Stimulated activated CD4-positive, alpha-beta T cell treated with anti-CD3 and anti-CD28 coated beads, Interleukin-4, amount 100 ng/mL, for 48 hours (primary cell): ENCODE measurements around the gene CYP24A1.
"Not testable (repeated sequence)": the region's sequence is repeated elsewhere in the genome, so short reads cannot be mapped to it uniquely, and the experiment has no call there.

Experiments
- DNase-seq, 2 donors: peaks; one replicate each; pipeline ENCODE4 v3.0.0-alpha.2; 2020; ENCODE audit warnings: low read depth in 2 of 2

Gene CYP24A1

GRCh38 chr20:54133434-54134427 is 40.1 kb downstream of the CYP24A1 start:
- DNase-seq = no peak

DNA sequence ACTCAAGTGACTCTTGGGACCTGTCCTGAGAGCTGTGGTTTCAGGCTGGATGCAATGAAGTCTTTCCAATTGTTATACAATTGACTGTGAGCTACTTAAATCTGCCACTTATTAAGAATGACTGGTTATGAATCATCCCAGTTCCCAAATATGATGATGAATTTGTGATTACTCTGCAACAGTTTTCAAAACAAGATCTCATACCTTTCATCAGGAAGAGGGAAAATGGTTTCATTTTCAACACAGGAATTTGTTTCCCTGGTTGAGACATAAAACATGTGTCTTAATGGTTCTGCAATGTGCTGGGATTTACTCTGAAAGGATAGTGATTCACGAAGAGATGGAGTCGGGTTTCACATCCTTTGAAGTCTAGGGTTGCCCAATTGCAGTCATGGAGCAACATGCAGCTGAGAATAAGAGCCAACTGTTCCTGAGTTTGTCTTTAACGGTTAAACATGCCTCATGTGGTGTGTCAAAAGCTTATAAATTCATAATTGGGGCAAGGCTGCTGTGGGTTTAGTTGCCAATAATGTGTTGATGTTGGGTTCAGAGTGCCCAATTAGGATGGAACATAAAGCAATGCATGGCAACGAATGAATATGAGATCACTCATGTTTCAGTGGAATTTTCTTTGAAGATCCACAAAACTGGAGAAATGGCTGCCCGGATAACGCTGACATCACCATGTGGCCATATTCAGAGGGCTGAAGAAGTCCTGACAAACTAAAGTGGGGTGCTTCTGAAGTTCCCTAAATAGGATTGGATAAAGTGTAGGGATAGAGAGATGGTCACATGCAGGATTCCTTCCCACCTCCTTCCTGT is 41.0 kb downstream of the CYP24A1 start:
- no peak for DNase-seq

- DNase-seq = no peak
Measured at GRCh38 chr20:54131675-54132611, 41.8 kb downstream of the CYP24A1 start.

DNA sequence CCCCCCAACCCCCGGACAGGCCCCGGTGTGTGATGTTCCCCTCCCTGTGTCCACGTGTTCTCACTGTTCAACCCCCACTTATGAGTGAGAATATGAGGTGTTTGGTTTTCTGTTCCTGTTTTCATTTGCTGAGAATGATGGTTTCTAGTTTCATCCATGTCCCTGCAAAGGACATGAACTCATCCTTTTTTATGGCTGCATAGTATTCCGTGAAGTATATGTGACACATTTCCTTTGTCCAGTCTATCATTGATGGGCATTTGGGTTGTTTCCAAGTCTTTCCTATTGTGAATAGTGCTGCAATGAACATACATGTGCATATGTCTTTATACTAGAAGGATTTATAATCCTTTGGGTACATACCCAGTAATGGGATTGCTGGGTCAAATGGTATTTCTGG is 42.7 kb downstream of the CYP24A1 start:
- DNase-seq = not testable (repeated sequence)

GRCh38 chr20:54129350-54129749 is 44.4 kb downstream of the CYP24A1 start:
- no peak for DNase-seq

- DNase-seq = no peak
Measured at GRCh38 chr20:54127855-54128574, 45.8 kb downstream of the CYP24A1 start.

DNA sequence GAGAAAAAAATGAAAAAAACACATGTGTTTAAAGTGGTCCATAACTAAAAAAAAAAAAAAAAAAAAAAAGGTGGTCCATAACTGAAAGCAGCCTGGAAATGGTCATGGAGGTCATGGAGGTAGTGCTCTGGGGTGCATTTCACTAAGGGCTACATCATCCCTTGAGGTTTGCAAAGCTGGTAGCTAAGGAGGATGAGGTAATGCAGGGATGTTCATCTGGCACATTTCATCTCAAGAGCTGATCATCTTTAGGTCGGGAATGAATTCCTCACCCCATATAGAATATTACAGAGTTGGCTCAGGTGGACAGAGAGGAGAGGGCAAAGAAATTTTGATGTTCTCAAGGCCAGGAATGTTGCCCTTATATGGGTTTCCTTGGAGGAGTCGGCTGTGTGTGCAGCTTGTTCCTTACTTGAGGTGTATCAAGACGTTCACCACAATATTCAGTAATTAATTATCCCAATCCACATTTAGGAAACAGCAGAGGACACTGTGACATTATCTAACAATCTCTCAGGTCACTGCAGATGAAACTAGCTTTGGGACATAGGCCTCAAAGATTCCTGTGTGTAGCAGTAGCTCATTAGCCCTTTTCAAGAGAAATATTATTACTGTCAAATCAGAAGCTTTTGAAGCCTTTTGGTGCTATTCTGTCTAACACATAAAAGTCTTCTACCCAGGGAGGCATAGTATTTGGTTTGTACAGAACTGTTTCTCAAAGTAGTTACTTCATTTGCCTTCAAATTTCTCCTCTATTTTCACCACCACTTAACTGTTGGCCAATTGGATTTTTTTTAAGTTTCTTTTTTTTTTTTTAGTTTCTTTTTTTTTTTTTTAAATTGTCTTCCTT is 46.8 kb downstream of the CYP24A1 start:
- no peak for DNase-seq

DNA sequence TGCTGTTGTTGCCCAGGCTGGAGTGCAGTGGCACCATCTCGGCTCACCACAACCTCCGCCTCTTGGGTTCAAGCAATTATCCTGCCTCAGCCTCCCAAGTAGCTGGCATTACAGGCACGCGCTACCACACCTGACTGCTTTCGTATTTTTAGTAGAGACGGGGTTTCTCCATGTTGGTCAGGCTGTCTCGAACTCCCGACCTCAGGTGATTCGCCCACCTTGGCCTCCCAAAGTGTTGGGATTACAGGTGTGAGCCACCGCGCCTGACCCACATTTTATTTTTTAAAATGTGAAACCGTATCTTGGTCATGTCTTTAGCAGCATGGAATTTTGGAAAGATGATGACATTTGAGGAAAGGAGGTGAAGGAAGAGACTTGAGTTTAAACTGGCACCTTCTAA is 47.5 kb downstream of the CYP24A1 start:
- DNase-seq = not testable (repeated sequence)

DNA sequence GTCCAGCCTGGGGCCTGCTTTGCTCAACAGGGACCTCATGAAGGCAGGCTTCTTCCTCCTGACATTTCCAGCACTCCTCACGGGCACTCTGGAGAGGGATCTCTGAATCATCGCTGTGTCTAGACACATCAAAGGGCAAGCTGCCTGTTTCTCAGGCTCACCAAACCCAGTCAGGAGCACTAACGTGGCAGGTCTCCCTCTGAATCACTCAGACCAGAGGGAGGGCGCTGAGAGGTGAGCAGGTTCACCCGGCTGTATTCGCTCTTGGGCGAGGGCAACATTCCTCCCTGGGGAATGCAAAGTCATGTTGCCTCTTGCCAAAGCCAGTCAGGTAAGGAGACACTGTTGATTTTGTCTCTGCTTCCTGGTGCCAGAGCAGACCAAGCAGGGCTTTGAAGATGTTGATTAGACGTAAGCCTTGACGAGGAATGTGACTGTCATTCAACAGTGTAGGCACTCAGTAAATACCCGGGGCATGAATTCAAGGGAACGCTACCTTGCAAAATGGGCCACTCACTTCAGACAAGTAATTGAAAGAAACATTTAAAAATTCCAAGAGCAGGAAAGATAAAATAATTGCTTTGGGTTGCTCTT is 50.1 kb downstream of the CYP24A1 start:
- no peak for DNase-seq

DNA sequence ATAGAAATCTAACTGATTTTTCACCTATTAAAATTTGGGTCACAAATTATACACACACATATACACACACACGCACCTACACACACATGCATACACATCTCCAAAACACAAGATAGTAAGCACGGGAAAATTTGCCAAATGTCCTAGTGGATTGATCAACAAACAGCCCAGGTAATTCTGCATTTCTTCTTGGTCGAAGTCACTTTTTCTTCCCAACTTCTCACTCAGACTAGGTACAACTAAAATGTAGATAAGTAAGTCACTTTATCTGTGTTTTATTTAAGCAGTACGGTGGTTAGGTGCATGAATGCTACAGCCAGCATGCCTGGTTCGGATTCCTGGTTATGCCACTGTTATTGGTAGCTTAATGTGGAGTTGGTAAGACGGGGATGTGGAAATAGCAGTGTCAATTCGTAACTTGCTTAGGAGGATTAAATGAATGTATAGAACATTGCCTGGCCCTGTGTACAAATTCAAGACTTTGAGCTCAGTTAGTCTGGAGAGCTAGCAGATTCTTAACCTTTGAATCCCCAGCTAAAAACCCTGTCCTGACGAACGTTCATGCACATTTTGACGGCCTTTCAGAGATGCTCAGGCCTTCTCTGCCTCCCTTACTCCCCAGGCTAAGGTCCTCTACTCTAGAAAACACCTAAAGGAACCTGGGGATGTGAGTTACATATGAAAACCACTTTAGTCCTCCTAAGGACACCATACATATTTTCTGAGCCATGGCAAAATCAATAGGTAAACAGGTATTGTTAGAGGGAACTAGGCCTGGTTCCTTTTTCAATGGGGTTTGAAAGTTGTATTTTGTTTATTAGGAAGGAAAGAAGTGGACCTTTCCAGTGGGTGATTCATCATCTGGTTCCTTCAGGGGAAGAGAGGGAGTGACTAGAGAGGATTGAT is 50.9 kb downstream of the CYP24A1 start:
- DNase-seq = no peak

DNA sequence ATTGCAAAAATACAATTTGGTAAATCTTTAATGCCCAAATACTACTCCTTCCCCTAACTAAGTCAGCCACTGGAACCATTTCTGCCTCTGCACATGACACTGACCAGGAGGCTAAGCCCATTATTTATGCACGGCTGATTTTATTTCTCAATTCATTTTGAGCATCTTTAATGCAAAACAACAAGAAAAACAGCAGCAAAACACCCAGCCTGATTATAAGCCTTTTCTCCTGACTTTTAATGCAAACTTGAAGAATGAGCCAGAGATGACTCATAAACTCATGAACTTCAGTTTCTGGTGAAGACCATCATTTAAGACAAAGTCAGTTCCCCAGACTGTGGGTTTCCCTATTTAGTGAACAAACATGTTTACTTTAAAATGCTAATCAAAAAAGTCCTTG is 51.6 kb downstream of the CYP24A1 start:
- no peak for DNase-seq

GRCh38 chr20:54119744-54120143 is 54.0 kb downstream of the CYP24A1 start:
- DNase-seq = no peak

- no peak for DNase-seq
Measured at GRCh38 chr20:54118220-54119001, 55.4 kb downstream of the CYP24A1 start.

DNA sequence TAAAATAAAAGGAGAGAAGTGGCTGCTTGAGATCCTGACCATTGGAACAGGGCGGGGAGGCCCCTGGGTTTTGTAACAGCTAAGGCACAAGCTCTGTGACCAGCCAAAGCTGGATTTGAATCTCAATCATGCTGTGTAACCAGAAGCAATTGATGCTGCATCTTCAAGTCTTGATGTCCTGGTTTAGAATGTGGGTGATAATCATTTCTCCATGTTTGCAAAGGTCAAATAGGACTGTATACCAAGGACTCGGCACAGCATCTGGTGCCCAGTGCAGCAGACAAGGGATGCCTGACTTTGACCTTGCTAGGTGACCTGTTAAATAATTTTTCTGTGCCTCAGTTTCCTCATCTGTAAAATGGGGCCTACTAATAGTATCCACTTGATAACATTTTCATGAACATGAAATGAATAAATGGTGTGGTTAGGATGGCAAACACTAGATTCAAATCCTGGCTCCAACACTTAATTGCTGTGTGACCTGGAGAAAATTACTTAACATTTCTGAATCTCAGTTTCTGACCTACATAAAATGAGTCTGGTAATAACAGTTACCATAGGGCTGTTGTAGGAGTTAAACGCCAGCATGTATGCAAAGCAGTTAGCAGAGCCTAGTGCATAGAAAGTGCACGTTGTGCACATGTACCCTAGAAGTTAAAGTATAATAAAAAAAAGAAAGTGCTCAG is 57.1 kb downstream of the CYP24A1 start:
- DNase-seq = no peak

DNA sequence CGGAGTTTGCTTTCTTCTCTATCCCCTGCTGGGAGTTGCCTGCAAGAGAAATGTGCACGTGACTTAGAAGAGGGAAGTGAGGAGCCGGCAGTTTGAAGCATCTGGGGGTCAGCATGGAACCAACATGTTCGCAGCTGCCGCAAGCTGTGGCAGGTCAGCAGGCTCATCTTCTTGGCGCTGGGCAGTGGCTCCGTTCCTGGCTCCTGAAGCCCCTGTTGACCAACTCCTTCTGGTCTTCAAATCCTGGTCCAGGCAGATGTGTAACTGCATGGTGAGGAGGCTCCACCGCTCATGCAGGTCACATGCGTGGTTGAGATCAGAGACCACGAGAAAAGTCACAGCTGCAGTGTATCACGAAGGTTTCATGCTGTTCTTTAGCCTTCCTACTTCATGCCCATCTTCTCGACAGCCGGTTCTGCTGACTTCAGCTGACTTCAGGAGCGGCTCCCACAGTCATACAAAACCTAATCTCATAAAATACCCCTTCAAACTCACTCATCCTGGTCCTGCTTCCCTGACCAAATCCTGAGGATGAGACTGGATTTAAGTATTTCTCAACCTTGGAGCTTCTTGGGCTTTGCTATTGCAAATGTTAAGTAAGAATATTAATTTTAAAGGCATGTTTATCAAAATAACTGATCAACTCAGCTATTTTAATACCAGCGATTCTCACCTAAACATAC is 58.5 kb downstream of the CYP24A1 start:
- no peak for DNase-seq

DNA sequence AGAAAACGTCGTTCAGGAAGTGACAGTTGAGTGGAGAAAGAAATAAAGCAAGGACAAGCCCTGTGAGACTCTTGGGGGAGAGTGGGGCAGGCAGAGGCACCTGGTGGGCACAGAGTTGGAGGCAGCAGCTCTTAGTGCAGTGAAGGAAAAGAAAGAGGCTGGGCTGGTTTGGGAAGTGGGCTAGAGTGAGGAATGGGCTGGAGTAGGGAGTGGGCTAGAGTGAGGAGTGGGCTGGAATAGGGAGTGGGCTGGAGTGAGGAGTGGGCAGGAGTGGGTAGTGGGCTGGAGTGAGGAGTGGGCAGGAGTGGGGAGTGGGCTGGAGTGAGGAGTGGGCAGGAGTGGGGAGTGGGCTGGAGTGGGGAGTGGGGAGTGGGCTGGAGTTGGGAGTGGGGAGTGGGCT is 59.7 kb downstream of the CYP24A1 start:
- no peak for DNase-seq
